OCI-LY7 (cell line): ENCODE measurements around the gene ARFIP1.

Experiments used
- CTCF ChIP-seq: fragments of 200-600 bp; sonication (generic); conservative IDR thresholded peaks from 2 replicates; pipeline ENCODE4 v1.5.1; 2014; ENCODE audit warnings: mild to moderate bottlenecking, antibody characterized with exemption, low read length, moderate library complexity, mixed read lengths
- EZH2phosphoT487 ChIP-seq: fragments of 200-600 bp; sonication (generic); IDR thresholded peaks from 2 replicates; pipeline ENCODE4 v1.6.1; 2018; ENCODE audit warnings: low read depth, borderline replicate concordance, mild to moderate bottlenecking, mixed run types, antibody characterized with exemption, low read length, moderate library complexity, mixed read lengths

DNA sequence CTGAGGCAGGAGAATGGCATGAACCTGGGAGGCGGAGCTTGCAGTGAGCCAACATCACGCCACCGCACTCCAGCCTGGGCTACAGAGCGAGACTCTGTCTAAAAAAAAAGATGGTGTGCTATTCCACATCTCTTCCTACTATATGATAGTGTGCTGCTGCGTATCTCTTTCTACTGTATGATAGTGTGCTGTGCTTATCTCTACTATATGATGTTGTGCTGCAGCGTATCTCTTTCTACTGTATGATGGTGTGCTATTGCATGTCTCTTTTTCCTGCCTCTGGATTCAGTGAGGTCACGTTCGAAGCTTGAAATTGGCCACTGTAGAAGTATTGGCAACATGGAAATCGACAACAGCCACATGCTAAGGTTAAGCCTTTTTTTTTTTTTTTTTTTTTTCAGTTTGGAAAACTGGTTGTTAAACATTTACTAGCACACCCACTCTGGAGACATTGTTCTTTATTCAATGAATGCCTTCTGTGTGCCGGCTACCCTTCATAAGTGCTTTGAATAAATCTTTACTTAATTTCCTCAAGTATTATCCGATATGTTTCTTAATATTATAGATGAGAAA is 31.0 kb downstream of the ARFIP1 start:
- TF ChIP-seq CTCF (no peak), EZH2phosphoT487 (no peak)
